H9 (cell line): Measurements from ENCODE around the gene SMYD2. TPM values are rescaled to one million over a fixed set of nuclear protein-coding genes. Genes with fewer than 3 reads are reported as not detected.

Experiments used
- DNase-seq: peaks from one replicate; pipeline ENCODE4 v3.0.0-alpha.2; 2017
- H2AFZ ChIP-seq: one replicate; pipeline ENCODE4 v1.6.1; 2013; ENCODE audit warnings: mild to moderate bottlenecking, low read length, control low read depth, moderate library complexity
- H2AK5ac ChIP-seq: 2 replicates; pipeline ENCODE4 v1.6.1; 2013; ENCODE audit warnings: low read length, control low read depth, mixed read lengths; ENCODE audit not compliant: insufficient read length
- H2BK120ac ChIP-seq: one replicate; pipeline ENCODE4 v1.6.1; 2013; ENCODE audit warnings: low read depth, mild to moderate bottlenecking, low read length, control low read depth, inconsistent platforms; ENCODE audit not compliant: poor library complexity, severe bottlenecking
- H2BK12ac ChIP-seq: 2 replicates; pipeline ENCODE4 v1.6.1; 2013; ENCODE audit warnings: low read length, control low read depth, mixed read lengths, low read depth; ENCODE audit not compliant: insufficient read length
- H2BK15ac ChIP-seq: 2 replicates; pipeline ENCODE4 v1.6.1; 2013; ENCODE audit warnings: low read depth, low read length, control low read depth
- H2BK20ac ChIP-seq: one replicate; pipeline ENCODE4 v1.6.1; 2013; ENCODE audit warnings: low read depth, mild to moderate bottlenecking, low read length, control low read depth, inconsistent platforms; ENCODE audit not compliant: poor library complexity, severe bottlenecking
- H2BK5ac ChIP-seq: 2 replicates; pipeline ENCODE4 v1.6.1; 2013; ENCODE audit warnings: low read length, control low read depth, mixed read lengths; ENCODE audit not compliant: insufficient read length
- H3K14ac ChIP-seq: 2 replicates; pipeline ENCODE4 v1.6.1; 2013; ENCODE audit warnings: low read length, control low read depth; ENCODE audit not compliant: insufficient read depth
- H3K18ac ChIP-seq: 2 replicates; pipeline ENCODE4 v1.6.1; 2013; ENCODE audit warnings: low read depth, mild to moderate bottlenecking, mixed read lengths, low read length, control low read depth; ENCODE audit not compliant: insufficient read length
- H3K23ac ChIP-seq: 2 replicates; pipeline ENCODE4 v1.6.1; 2013; ENCODE audit warnings: low read length, control low read depth, mixed read lengths, low read depth; ENCODE audit not compliant: insufficient read length
- H3K23me2 ChIP-seq: 2 replicates; pipeline ENCODE4 v1.6.1; 2013; ENCODE audit warnings: low read depth, mild to moderate bottlenecking, mixed read lengths, low read length, control low read depth; ENCODE audit not compliant: insufficient read length, poor library complexity, severe bottlenecking
- H3K27ac ChIP-seq: 2 replicates; pipeline ENCODE4 v1.5.1; 2013; ENCODE audit warnings: low read length, control low read depth, mixed read lengths, low read depth; ENCODE audit not compliant: insufficient read length
- H3K27me3 ChIP-seq: 2 replicates; pipeline ENCODE4 v1.6.1; 2013; ENCODE audit warnings: low read length, control low read depth, inconsistent platforms; ENCODE audit not compliant: insufficient read depth
- H3K4ac ChIP-seq: 2 replicates; pipeline ENCODE4 v1.6.1; 2013; ENCODE audit warnings: low read depth, mild to moderate bottlenecking, control low read depth, inconsistent platforms, low read length, moderate library complexity
- H3K4me1 ChIP-seq: 2 replicates; pipeline ENCODE4 v1.6.1; 2013; ENCODE audit warnings: low read length, control low read depth, inconsistent platforms; ENCODE audit not compliant: insufficient read depth
- H3K4me2 ChIP-seq: 2 replicates; pipeline ENCODE4 v1.6.1; 2013; ENCODE audit warnings: low read length, control low read depth, mixed read lengths; ENCODE audit not compliant: insufficient read length, insufficient read depth
- H3K56ac ChIP-seq: 2 replicates; pipeline ENCODE4 v1.6.1; 2013; ENCODE audit warnings: low read depth, mild to moderate bottlenecking, mixed read lengths, low read length, control low read depth; ENCODE audit not compliant: insufficient read length
- H3K79me1 ChIP-seq: 2 replicates; pipeline ENCODE4 v1.6.1; 2013; ENCODE audit warnings: low read depth, mild to moderate bottlenecking, moderate library complexity, low read length, control low read depth, inconsistent platforms; ENCODE audit not compliant: insufficient read depth, poor library complexity, severe bottlenecking
- H3K79me2 ChIP-seq: 2 replicates; pipeline ENCODE4 v1.6.1; 2013; ENCODE audit warnings: low read length, control low read depth, inconsistent platforms; ENCODE audit not compliant: insufficient read depth
- H3K9ac ChIP-seq: 2 replicates; pipeline ENCODE4 v1.6.1; 2013; ENCODE audit warnings: low read length, control low read depth, mixed read lengths; ENCODE audit not compliant: insufficient read length; ENCODE audit errors: extremely low read depth
- H3K9me3 ChIP-seq: one replicate; pipeline ENCODE4 v1.6.1; 2013; ENCODE audit warnings: low read depth, low read length, inconsistent platforms; ENCODE audit not compliant: control insufficient read depth
- H3T11ph ChIP-seq: one replicate; pipeline ENCODE4 v1.6.1; 2013; ENCODE audit warnings: mild to moderate bottlenecking, low read length, control low read depth, inconsistent platforms
- H4K20me1 ChIP-seq: one replicate; pipeline ENCODE4 v1.6.1; 2013; ENCODE audit not compliant: control insufficient read depth, insufficient read length, insufficient read depth
- H4K5ac ChIP-seq: 2 replicates; pipeline ENCODE4 v1.6.1; 2013; ENCODE audit warnings: low read depth, mild to moderate bottlenecking, mixed read lengths, low read length, control low read depth; ENCODE audit not compliant: insufficient read length
- H4K8ac ChIP-seq: replicated peaks from 2 replicates; pipeline ENCODE4 v1.6.1; 2013; ENCODE audit warnings: low read length, control low read depth, mixed read lengths, low read depth; ENCODE audit not compliant: insufficient read length
- H4K91ac ChIP-seq: 2 replicates; pipeline ENCODE4 v1.6.1; 2013; ENCODE audit warnings: low read depth, mild to moderate bottlenecking, moderate library complexity, mixed read lengths, low read length, control low read depth; ENCODE audit not compliant: insufficient read length
- H3K27ac Mint-ChIP-seq, 3 experiments: 2 replicates in 2 of 3; 3 replicates in 1 of 3; pipeline ENCODE4 v1.8.0; 2020 to 2021; ENCODE audit warnings: mixed read lengths in 3 of 3, mild to moderate bottlenecking in 1 of 3, moderate library complexity in 1 of 3
- H3K27me3 Mint-ChIP-seq: 2 replicates; pipeline ENCODE4 v1.8.0; 2021; ENCODE audit warnings: low read depth, mild to moderate bottlenecking, moderate library complexity, mixed read lengths
- H3K36me3 Mint-ChIP-seq, 3 experiments: 2 replicates in 2 of 3; 3 replicates in 1 of 3; pipeline ENCODE4 v1.8.0; 2020 to 2021; ENCODE audit warnings: low read depth in 3 of 3, mixed read lengths in 3 of 3; ENCODE audit not compliant: insufficient read depth in 1 of 3
- H3K4me1 Mint-ChIP-seq, 2 experiments: 2 replicates each; pipeline ENCODE4 v1.8.0; 2020; ENCODE audit warnings: mixed read lengths in 2 of 2
- H3K4me3 Mint-ChIP-seq, 2 experiments: 2 replicates in 1 of 2; 3 replicates in 1 of 2; pipeline ENCODE4 v1.8.0; 2020 to 2021; ENCODE audit warnings: mild to moderate bottlenecking in 2 of 2, mixed read lengths in 2 of 2, moderate library complexity in 1 of 2
- H3K9me3 Mint-ChIP-seq, 2 experiments: 2 replicates in 1 of 2; 3 replicates in 1 of 2; pipeline ENCODE4 v1.8.0; 2020; ENCODE audit warnings: mild to moderate bottlenecking in 2 of 2, mixed read lengths in 2 of 2, moderate library complexity in 1 of 2
- WGBS: extraction: QIAGEN DNeasy Blood & Tissue Kit; methylation state at CpG from one replicate; pipeline ENCODE4 v1.1.7; 2013; ENCODE audit warnings: missing lambda C conversion rate, low lambda C conversion rate, mixed read lengths; ENCODE audit not compliant: insufficient read length; ENCODE audit errors: extremely low coverage; 5-methylcytosine and 5-hydroxymethylcytosine counted together
- total RNA-seq: library from RNA; stranded (reverse); gene quantifications from 2 replicates; pipeline ENCODE4 v1.2.1, GENCODE V29; 2021
- TF ChIP-seq, protein P1 (sequence below): fragments of 200-600 bp; sonication (generic); conservative IDR thresholded peaks from 3 replicates; pipeline ENCODE4 v1.8.0; 2021; ENCODE audit warnings: antibody characterized with exemption, mild to moderate bottlenecking

SMYD2 gene
- total RNA-seq, 1 experiment from 2014 or later = 10.9 TPM

DNA sequence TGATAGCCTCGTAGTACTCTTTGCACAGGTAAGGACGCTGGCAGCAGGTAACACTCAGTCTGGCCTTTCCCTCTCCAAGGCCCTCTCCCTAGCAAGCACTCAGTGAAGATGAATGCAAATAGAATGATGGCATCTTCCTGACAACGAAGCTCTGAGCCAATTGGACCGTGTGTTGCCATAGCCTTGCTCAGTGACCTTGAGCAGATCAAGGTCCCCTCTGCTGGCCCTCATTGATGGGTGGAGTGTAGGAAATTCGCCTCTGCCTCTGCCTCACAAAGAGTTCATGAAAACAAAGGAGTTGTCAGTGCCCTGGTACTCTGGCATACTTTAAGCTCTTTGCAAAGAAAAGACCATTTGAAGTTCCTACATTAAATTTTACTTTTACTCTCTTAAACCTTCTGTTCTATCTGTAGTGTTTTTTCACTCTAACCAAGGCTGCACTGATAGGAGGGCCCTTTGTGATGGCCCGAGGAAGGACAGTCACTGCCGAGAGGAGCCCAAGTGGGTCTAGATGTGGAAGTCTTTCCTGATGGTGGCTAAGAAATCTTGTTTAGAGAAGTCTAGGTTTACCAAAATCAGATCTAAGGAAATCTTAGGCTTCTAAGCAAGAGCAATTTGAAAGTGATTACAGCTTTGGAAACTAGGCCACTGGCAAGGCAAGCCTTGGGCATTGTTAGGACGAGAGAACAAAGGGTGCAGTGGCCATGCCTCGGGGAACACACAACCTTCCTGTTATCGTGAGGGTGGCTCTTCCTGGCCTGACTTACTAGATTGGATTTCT lies 38.2 kb downstream of the SMYD2 start:
- peak overlapping the region in 1 of 2 experiments; percentile 39; a peak in 2 of 5 replicates for H3K4me3 Mint-ChIP-seq
- no peak overlapping the region for H3K56ac ChIP-seq
- H3K9me3 ChIP-seq = no peaks in the 10 kb centered on the region
- H2BK20ac ChIP-seq = no peak overlapping the region
- H3K4me2 ChIP-seq = no peak overlapping the region
- peaks cover 24% of the 10 kb centered on the region for H3K27me3 ChIP-seq
- no peak overlapping the region for H2BK15ac ChIP-seq
- no peak overlapping the region for H4K91ac ChIP-seq
- no peak overlapping the region for H3K9ac ChIP-seq
- H3K18ac ChIP-seq = no peak overlapping the region
- H2BK5ac ChIP-seq = no peak overlapping the region
- no peak overlapping the region for H3K23ac ChIP-seq
- peak overlapping the region in 1 of 3 experiments; percentile 60; a peak in 1 of 7 replicates for H3K27ac Mint-ChIP-seq
- H3K4me1 ChIP-seq = peaks cover 11% of the 10 kb centered on the region; the same call in 1 of the 2 replicates
- no CpG with 5 or more reads among the region's 10 CpGs for WGBS
- H3K79me1 ChIP-seq = no peaks in the 10 kb centered on the region
- TF ChIP-seq, protein P1, sequence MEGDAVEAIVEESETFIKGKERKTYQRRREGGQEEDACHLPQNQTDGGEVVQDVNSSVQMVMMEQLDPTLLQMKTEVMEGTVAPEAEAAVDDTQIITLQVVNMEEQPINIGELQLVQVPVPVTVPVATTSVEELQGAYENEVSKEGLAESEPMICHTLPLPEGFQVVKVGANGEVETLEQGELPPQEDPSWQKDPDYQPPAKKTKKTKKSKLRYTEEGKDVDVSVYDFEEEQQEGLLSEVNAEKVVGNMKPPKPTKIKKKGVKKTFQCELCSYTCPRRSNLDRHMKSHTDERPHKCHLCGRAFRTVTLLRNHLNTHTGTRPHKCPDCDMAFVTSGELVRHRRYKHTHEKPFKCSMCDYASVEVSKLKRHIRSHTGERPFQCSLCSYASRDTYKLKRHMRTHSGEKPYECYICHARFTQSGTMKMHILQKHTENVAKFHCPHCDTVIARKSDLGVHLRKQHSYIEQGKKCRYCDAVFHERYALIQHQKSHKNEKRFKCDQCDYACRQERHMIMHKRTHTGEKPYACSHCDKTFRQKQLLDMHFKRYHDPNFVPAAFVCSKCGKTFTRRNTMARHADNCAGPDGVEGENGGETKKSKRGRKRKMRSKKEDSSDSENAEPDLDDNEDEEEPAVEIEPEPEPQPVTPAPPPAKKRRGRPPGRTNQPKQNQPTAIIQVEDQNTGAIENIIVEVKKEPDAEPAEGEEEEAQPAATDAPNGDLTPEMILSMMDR = no peak
- no peak overlapping the region for H2BK120ac ChIP-seq
- peaks cover 50 to 54% of the 10 kb centered on the region in 2 experiments for H3K4me1 Mint-ChIP-seq
- peaks cover 0 to 3% (median 0%) of the 10 kb centered on the region in 3 experiments; a peak in 2 of 7 replicates for H3K36me3 Mint-ChIP-seq
- H3K14ac ChIP-seq = no peak overlapping the region
- H3K79me2 ChIP-seq = no peaks in the 10 kb centered on the region
- no peak for DNase-seq
- H3K27ac ChIP-seq = no peak overlapping the region
- no peak overlapping the region for H3K4ac ChIP-seq
- no peak overlapping the region for H4K5ac ChIP-seq
- no peak overlapping the region for H2AFZ ChIP-seq
- H4K8ac ChIP-seq = no peak overlapping the region
- H3K27me3 Mint-ChIP-seq = peaks cover 57% of the 10 kb centered on the region
- no peaks in the 10 kb centered on the region for H3K23me2 ChIP-seq
- H3K9me3 Mint-ChIP-seq = no peaks in the 10 kb centered on the region; a peak in 1 of 5 replicates
- no peak overlapping the region for H2BK12ac ChIP-seq
- no peaks in the 10 kb centered on the region for H4K20me1 ChIP-seq
- no peak overlapping the region for H2AK5ac ChIP-seq
- no peak overlapping the region for H3T11ph ChIP-seq
